ENCODE measurements around the gene RAD51B.

RAD51B gene

DNA sequence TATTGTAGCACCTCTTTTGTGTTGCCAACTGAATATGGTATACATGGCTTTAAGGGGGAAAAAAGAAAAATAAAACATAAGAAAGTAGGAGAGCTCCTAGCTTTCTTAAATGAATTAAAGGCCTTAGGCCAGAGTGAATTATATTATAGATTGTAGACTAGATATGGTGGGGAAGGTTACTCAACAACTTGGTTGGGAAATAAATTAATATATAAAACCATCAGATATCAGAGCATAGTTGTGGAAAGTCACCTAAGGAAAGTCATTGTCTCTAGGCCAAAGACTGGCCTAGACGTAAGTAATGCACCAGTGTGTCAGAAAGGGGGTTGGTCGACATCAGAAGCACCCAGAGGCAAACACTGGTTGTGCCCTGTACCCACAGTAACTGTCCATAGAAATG lies 391.8 kb downstream of the RAD51B start:
- peak; percentile 7 for DNase-seq (ENCODE audit: low read depth)
- TF ChIP-seq, protein P1, sequence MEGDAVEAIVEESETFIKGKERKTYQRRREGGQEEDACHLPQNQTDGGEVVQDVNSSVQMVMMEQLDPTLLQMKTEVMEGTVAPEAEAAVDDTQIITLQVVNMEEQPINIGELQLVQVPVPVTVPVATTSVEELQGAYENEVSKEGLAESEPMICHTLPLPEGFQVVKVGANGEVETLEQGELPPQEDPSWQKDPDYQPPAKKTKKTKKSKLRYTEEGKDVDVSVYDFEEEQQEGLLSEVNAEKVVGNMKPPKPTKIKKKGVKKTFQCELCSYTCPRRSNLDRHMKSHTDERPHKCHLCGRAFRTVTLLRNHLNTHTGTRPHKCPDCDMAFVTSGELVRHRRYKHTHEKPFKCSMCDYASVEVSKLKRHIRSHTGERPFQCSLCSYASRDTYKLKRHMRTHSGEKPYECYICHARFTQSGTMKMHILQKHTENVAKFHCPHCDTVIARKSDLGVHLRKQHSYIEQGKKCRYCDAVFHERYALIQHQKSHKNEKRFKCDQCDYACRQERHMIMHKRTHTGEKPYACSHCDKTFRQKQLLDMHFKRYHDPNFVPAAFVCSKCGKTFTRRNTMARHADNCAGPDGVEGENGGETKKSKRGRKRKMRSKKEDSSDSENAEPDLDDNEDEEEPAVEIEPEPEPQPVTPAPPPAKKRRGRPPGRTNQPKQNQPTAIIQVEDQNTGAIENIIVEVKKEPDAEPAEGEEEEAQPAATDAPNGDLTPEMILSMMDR (IDR thresholded peaks at IDR 0.05; ENCODE audit: insufficient read depth, low read depth, low read length, missing control alignments), result no peak
- no peak overlapping the region for H3K4me3 ChIP-seq (ENCODE audit: low read depth, low read length)

DNA sequence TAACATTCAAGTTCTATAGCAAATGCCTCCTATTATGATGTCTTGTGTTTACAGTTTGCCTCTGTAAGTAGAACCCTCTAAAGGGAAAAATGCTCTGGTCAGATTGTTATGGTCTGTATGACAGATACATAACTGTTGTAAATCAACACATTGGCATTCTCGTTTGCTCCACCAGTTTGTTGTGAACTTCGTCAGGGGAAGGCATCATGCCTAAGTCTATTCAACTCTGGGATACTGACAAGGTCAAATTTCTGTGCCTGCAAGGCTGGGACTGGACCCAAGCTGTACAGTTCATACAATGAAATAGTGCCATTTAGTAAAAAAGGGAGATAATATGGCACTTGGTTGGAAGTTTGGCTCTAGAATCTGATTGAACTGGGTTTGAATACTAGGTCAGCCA lies 392.3 kb downstream of the RAD51B start:
- DNase-seq (ENCODE audit: low read depth), result no peak
- TF ChIP-seq, protein P1 (IDR thresholded peaks at IDR 0.05; ENCODE audit: insufficient read depth, low read depth, low read length, missing control alignments), result no peak
- no peak overlapping the region for H3K4me3 ChIP-seq (ENCODE audit: low read depth, low read length)

DNA sequence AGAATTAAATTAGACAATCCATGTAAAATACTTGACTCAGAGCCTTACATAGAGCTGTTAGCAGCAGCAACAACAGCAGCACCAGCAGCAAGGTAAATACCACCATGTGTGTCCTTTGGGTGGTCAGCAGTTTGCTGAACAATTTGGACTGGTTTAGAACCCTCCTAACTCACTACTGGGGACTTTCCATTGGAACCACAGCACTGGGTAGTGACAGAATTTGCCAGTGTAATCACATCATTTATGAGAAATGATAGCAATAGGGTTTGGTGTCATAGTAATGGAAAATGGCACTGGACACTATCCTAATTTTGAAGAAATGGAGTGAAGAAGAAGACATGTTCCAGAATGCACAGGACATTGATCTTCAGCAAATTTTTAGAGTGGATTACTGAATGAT lies 392.8 kb downstream of the RAD51B start:
- no peak overlapping the region for H3K4me3 ChIP-seq (ENCODE audit: low read depth, low read length)
- TF ChIP-seq, protein P1 (IDR thresholded peaks at IDR 0.05; ENCODE audit: insufficient read depth, low read depth, low read length, missing control alignments), result no peak
- peak; percentile 15 for DNase-seq (ENCODE audit: low read depth)

DNA sequence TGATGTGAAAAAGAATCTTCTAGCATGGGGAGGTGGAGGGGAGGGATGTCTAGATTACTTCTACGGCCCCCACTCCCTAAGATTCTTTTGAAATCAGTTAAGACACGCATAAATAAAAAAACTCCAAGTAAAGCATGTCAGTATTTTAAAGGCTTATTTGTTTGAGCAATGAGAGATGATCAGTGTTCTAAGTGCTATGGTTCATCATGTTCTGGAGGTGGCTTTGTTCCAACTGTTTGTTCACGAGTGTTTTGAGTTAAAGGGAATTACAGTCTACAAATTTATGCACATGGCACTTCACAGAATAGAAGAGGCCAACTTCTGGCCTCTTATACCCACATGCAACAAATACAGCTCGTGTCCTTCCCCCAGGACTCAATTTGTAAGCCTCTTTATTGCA lies 394.9 kb downstream of the RAD51B start:
- DNase-seq (ENCODE audit: low read depth), result no peak
- no peak overlapping the region for H3K4me3 ChIP-seq (ENCODE audit: low read depth, low read length)
- TF ChIP-seq, protein P1 (IDR thresholded peaks at IDR 0.05; ENCODE audit: insufficient read depth, low read depth, low read length, missing control alignments), result no peak

DNA sequence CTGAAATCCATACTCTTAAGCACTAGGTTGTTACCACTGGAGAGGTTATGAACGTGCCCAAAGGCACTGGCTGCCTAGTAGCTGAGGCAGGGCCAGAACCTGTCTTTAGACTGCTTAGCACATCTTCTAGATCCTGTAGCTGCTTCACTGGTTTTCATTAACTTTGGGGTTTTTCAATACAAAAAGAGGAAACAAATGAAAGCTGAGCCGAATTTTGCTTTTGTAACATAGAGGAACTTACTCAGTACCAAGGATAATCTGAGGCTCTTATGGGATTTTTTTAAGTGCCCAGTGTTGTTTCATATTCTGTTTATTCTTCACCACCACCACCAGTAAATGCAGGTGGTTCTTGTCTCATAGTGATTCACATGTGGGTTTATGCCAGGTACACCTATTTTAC lies 396.1 kb downstream of the RAD51B start:
- TF ChIP-seq, protein P1 (IDR thresholded peaks at IDR 0.05; ENCODE audit: insufficient read depth, low read depth, low read length, missing control alignments), result no peak
- DNase-seq (ENCODE audit: low read depth), result peak; percentile 46
- no peak overlapping the region for H3K4me3 ChIP-seq (ENCODE audit: low read depth, low read length)

DNA sequence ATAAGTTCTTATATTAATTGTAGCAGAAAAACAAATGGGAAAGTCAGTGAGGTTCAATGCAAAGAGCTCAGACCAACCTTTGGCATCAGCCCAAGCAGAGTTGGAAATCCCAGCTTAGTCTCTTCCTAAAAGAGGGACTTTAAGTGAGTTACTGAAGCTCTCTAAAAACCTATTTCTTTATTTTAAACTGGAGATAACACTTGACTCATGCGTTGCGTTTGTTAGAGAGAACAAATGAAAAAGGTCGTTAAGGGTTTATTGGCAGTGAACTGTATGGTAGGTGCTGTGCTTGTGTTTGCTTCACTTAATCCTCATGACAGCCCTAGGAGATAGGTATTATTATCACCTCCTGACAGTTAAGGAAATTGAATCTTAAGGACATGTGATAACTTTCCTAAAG lies 396.5 kb downstream of the RAD51B start:
- H3K4me3 ChIP-seq (ENCODE audit: low read depth, low read length), result no peak overlapping the region
- no peak for DNase-seq (ENCODE audit: low read depth)
- TF ChIP-seq, protein P1 (IDR thresholded peaks at IDR 0.05; ENCODE audit: insufficient read depth, low read depth, low read length, missing control alignments), result no peak

DNA sequence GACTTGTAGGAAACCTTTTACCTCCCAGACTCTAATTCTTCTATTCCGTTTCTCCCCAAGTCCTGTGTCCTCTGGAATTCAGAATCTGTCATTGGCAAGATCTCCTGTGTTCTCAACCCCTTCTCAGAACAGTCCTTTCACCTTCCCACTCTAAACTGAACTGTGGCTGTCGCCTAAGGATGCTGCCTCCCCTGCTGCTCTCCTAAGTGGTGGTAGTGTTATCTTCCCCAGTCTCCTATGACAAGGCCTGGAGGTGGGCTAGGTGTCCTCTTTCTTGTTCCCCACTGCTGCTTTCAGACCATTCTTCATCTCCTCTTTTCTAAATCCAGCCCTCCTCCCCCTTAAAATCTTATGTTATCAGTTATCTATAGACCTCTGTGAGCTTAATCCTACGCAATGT lies 397.4 kb downstream of the RAD51B start:
- no peak overlapping the region for H3K4me3 ChIP-seq (ENCODE audit: low read depth, low read length)
- DNase-seq (ENCODE audit: low read depth), result no peak
- TF ChIP-seq, protein P1 (IDR thresholded peaks at IDR 0.05; ENCODE audit: insufficient read depth, low read depth, low read length, missing control alignments), result no peak

Data from GM12865 (cell line).